ENCODE results near the gene TUSC2.
A peak's percentile ranks its signal among the peaks of the same experiment; 100 is the strongest.

Gene TUSC2, protein sequence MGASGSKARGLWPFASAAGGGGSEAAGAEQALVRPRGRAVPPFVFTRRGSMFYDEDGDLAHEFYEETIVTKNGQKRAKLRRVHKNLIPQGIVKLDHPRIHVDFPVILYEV

DNA sequence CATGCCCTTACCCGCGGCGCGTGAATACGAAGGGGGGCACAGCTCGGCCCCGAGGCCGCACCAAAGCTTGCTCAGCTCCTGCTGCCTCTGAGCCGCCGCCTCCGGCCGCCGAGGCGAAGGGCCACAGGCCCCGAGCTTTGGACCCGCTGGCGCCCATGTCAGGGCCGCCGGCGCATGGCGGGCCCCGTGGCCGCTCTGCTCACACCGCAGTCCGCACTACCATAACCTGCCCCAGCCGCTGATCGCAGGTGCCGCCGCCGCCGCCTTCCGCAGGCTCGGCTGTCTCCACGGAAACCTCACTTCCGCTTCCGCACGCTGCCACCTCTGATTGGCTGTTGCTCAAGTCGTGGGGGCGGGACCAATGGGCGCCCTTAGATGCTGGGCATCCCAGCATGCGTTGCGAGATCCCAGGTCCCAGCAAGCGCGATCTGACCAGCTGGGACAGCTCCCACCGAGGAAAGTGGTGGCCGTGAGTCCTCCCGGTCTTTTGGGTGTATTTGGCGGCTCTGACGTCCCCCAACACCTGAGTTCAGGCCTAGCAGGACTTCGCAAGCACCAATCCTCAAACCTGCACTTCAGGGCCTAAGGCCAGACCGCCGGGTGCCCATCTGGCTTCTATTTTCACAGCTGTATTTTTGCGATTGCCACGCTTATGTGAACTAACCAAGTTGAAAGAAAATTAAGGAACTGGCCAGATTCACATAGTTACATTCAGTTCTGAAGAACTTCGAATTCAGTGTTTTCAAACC is at the start of gene TUSC2:
TUSC2 (minus strand) TSS at position 281 of the 749 bp plus-strand sequence; CDS start at position 157, 124 bp downstream.
- peak within 1 kb of the TSS; percentile 82 for H3K4me3 ChIP-seq (ENCODE audit: control insufficient read depth, low read depth, low read length)
- TF ChIP-seq, protein P1, sequence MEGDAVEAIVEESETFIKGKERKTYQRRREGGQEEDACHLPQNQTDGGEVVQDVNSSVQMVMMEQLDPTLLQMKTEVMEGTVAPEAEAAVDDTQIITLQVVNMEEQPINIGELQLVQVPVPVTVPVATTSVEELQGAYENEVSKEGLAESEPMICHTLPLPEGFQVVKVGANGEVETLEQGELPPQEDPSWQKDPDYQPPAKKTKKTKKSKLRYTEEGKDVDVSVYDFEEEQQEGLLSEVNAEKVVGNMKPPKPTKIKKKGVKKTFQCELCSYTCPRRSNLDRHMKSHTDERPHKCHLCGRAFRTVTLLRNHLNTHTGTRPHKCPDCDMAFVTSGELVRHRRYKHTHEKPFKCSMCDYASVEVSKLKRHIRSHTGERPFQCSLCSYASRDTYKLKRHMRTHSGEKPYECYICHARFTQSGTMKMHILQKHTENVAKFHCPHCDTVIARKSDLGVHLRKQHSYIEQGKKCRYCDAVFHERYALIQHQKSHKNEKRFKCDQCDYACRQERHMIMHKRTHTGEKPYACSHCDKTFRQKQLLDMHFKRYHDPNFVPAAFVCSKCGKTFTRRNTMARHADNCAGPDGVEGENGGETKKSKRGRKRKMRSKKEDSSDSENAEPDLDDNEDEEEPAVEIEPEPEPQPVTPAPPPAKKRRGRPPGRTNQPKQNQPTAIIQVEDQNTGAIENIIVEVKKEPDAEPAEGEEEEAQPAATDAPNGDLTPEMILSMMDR (IDR thresholded peaks at IDR 0.05; ENCODE audit: control insufficient read depth, insufficient read depth, low read depth, low read length, missing control alignments), result no peak
- DNase-seq (ENCODE audit: low read depth), result peak; percentile 72

GRCh38 chr3:50375258-50375931 is 47.4 kb upstream of the TUSC2 start:
- TF ChIP-seq, protein P1 (IDR thresholded peaks at IDR 0.05; ENCODE audit: control insufficient read depth, insufficient read depth, low read depth, low read length, missing control alignments), result no peak
- H3K4me3 ChIP-seq (ENCODE audit: control insufficient read depth, low read depth, low read length), result no peak overlapping the region
- no peak for DNase-seq (ENCODE audit: low read depth)

GRCh38 chr3:50374363-50375257 is 46.6 kb upstream of the TUSC2 start:
- no peak overlapping the region for H3K4me3 ChIP-seq (ENCODE audit: control insufficient read depth, low read depth, low read length)
- DNase-seq (ENCODE audit: low read depth), result no peak
- TF ChIP-seq, protein P1 (IDR thresholded peaks at IDR 0.05; ENCODE audit: control insufficient read depth, insufficient read depth, low read depth, low read length, missing control alignments), result no peak

DNA sequence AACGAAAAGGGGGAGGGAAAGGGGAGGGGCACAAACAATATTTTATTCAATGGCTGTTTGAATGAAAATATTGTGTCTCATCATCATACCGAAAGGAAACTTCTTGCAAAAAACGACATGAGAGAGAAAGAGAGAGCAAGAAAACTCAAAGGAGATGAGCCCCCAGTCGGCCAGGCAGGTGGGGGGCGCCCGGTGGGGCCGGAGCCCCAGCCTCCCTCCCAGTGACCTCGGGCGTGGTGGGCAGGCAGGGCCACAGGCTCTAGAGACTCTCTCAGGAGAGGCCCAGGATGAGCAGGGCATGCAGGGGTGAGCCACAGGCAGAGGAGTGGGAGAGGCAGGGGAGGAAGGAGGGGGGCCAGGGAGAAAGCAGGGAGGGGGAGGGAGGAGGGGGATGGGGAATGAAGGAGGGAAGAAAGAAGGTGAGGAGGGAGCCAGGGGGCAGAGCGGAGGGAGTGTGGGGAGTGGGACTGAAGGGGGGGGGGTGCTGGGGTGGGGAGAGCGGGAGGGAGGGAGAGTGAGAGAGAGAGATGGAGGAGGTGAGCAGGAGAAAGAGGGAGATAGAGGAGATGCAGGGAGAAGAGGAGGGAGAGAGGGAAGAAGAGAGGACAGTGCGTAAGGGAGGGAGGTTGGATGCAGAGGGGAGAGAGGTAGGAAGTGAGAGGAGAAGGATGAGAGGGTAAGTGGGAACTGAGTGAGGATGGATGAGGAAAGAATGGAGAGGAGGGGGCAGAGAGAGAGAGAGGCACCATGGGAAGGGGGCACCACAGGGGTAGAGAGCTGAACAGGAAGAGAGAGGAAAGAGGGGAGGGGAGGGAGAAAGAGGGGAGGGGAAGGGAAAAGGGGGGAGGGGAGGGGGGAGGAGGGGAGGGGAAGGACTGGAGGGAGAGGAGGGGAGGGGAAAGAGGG is 45.4 kb upstream of the TUSC2 start:
- TF ChIP-seq, protein P1 (IDR thresholded peaks at IDR 0.05; ENCODE audit: control insufficient read depth, insufficient read depth, low read depth, low read length, missing control alignments), result no peak
- DNase-seq (ENCODE audit: low read depth), result no peak
- H3K4me3 ChIP-seq (ENCODE audit: control insufficient read depth, low read depth, low read length), result no peak overlapping the region

- TF ChIP-seq, protein P1 (IDR thresholded peaks at IDR 0.05; ENCODE audit: control insufficient read depth, insufficient read depth, low read depth, low read length, missing control alignments), result no peak
- no peak for DNase-seq (ENCODE audit: low read depth)
- H3K4me3 ChIP-seq (ENCODE audit: control insufficient read depth, low read depth, low read length), result no peak overlapping the region
Measured at GRCh38 chr3:50372349-50372748, 44.3 kb upstream of the TUSC2 start.

Measured in AG09309 (cell line).